Loucy (cell line): ENCODE results near the gene MMEL1.
"Not testable (repeated sequence)": the region's sequence is repeated elsewhere in the genome, so short reads cannot be mapped to it uniquely, and the experiment has no call there.

Source experiments
- H2AFZ ChIP-seq: fragments of 200-600 bp; sonication (generic); 2 replicates; pipeline ENCODE4 v1.6.0; 2016; ENCODE audit warnings: antibody characterized with exemption, mild to moderate bottlenecking, low read length, moderate library complexity
- H3F3A ChIP-seq: fragments of 200-600 bp; 2 replicates; pipeline ENCODE4 v1.6.0; 2016; ENCODE audit warnings: antibody characterized with exemption, low read depth, mild to moderate bottlenecking
- H3K27me3 ChIP-seq: fragments of 200-600 bp; sonication (generic); 2 replicates; pipeline ENCODE4 v1.6.1; 2014; ENCODE audit warnings: low read length, mild to moderate bottlenecking; ENCODE audit not compliant: insufficient read depth, poor library complexity, severe bottlenecking
- H3K36me3 ChIP-seq: fragments of 200-600 bp; sonication (generic); 2 replicates; pipeline ENCODE4 v1.6.1; 2016; ENCODE audit warnings: low read length; ENCODE audit not compliant: insufficient read depth
- H3K4me1 ChIP-seq: fragments of 200-600 bp; sonication (generic); 2 replicates; pipeline ENCODE4 v1.5.1; 2014; ENCODE audit warnings: low read length, mild to moderate bottlenecking; ENCODE audit not compliant: insufficient read depth, poor library complexity, severe bottlenecking
- H3K4me2 ChIP-seq: fragments of 200-600 bp; sonication (generic); 2 replicates; pipeline ENCODE4 v1.6.0; 2014; ENCODE audit warnings: antibody characterized with exemption, low read length, low read depth, mild to moderate bottlenecking; ENCODE audit not compliant: poor library complexity, severe bottlenecking
- H3K4me3 ChIP-seq: fragments of 200-600 bp; sonication (generic); 2 replicates; pipeline ENCODE4 v1.5.1; 2014; ENCODE audit warnings: low read length, mild to moderate bottlenecking, mixed read lengths; ENCODE audit not compliant: poor library complexity, severe bottlenecking
- H3K79me2 ChIP-seq: fragments of 200-600 bp; sonication (generic); 2 replicates; pipeline ENCODE4 v1.6.1; 2014; ENCODE audit warnings: low read length; ENCODE audit not compliant: insufficient read depth
- H3K9ac ChIP-seq: fragments of 200-600 bp; sonication (generic); 2 replicates; pipeline ENCODE4 v1.6.0; 2014; ENCODE audit warnings: mild to moderate bottlenecking, low read depth, low read length, moderate library complexity; ENCODE audit not compliant: poor library complexity, severe bottlenecking
- H3K9me2 ChIP-seq: fragments of 200-600 bp; sonication (generic); replicated peaks from 2 replicates; pipeline ENCODE4 v1.6.1; 2016; ENCODE audit warnings: low read depth, low read length, mixed read lengths
- H3K9me3 ChIP-seq: fragments of 200-600 bp; sonication (generic); 2 replicates; pipeline ENCODE4 v1.6.1; 2014; ENCODE audit warnings: mild to moderate bottlenecking, antibody characterized with exemption, low read length, low read depth; ENCODE audit not compliant: insufficient read depth
- H4K20me1 ChIP-seq: fragments of 200-600 bp; sonication (generic); 2 replicates; pipeline ENCODE4 v1.6.0; 2014; ENCODE audit warnings: antibody characterized with exemption, low read length, mild to moderate bottlenecking; ENCODE audit not compliant: insufficient read depth, poor library complexity, severe bottlenecking
- CTCF ChIP-seq: fragments of 200-600 bp; sonication (generic); conservative IDR thresholded peaks from 2 replicates; pipeline ENCODE4 v1.5.1; 2014; ENCODE audit warnings: mild to moderate bottlenecking, antibody characterized with exemption, low read length
- EZH2phosphoT487 ChIP-seq: fragments of 200-600 bp; IDR thresholded peaks from 2 replicates; pipeline ENCODE4 v1.6.1; 2018; ENCODE audit warnings: antibody characterized with exemption, mild to moderate bottlenecking, moderate library complexity, borderline replicate concordance

Gene MMEL1

GRCh38 chr1:2552189-2552588 is 80.6 kb downstream of the MMEL1 start:
- no peaks in the 10 kb centered on the region for H3F3A ChIP-seq
- H3K4me2 ChIP-seq: no peak overlapping the region
- peaks cover 2% of the 10 kb centered on the region for H4K20me1 ChIP-seq
- H3K36me3 ChIP-seq: no peaks in the 10 kb centered on the region
- H3K9me2 ChIP-seq: no peaks in the 10 kb centered on the region
- TF ChIP-seq CTCF: no peak
- no peak for TF ChIP-seq EZH2phosphoT487
- H3K9me3 ChIP-seq: no peaks in the 10 kb centered on the region
- no peaks in the 10 kb centered on the region for H3K27me3 ChIP-seq
- H2AFZ ChIP-seq: no peak overlapping the region
- H3K4me3 ChIP-seq: no peak overlapping the region
- peaks cover 36% of the 10 kb centered on the region for H3K4me1 ChIP-seq
- H3K9ac ChIP-seq: no peak overlapping the region
- H3K79me2 ChIP-seq: peaks cover 13% of the 10 kb centered on the region

- H3K9me2 ChIP-seq, H4K20me1 ChIP-seq, H2AFZ ChIP-seq, H3K36me3 ChIP-seq, H3K9me3 ChIP-seq, H3K79me2 ChIP-seq, H3K27me3 ChIP-seq, H3K4me3 ChIP-seq, H3F3A ChIP-seq, H3K9ac ChIP-seq, H3K4me2 ChIP-seq: not testable (repeated sequence)
- H3K4me1 ChIP-seq: peaks cover 33% of the 10 kb centered on the region
Observed at GRCh38 chr1:2551544-2551943, 81.3 kb downstream of the MMEL1 start.

GRCh38 chr1:2550309-2550861 is 82.4 kb downstream of the MMEL1 start:
- H3K36me3 ChIP-seq, H3K4me3 ChIP-seq, H3K27me3 ChIP-seq, H3K9ac ChIP-seq, H3K4me2 ChIP-seq, H4K20me1 ChIP-seq, H3K79me2 ChIP-seq, H3F3A ChIP-seq, H3K9me3 ChIP-seq, H3K9me2 ChIP-seq, H2AFZ ChIP-seq: not testable (repeated sequence)
- peaks cover 33% of the 10 kb centered on the region for H3K4me1 ChIP-seq

- Histone ChIP-seq H3K9ac (peak overlapping the region; percentile 88), H3K4me3 (peak overlapping the region; percentile 79), H3K4me2 (peak overlapping the region; percentile 95), H3K4me1 (peaks cover 24% of the 10 kb centered on the region)
- not testable (repeated sequence) for H3K79me2 ChIP-seq, H3K9me2 ChIP-seq, H3K36me3 ChIP-seq, H2AFZ ChIP-seq, H3K27me3 ChIP-seq, H4K20me1 ChIP-seq, H3K9me3 ChIP-seq, H3F3A ChIP-seq
Observed at GRCh38 chr1:2549367-2550029, 83.3 kb downstream of the MMEL1 start.
